ENCODE measurements around the gene FRMD4A. TPM values are rescaled to one million over a fixed set of nuclear protein-coding genes. Genes with fewer than 3 reads are reported as not detected.

The FRMD4A gene
- total RNA-seq, 1 donor from 2014 or later, result 23.7 TPM

DNA sequence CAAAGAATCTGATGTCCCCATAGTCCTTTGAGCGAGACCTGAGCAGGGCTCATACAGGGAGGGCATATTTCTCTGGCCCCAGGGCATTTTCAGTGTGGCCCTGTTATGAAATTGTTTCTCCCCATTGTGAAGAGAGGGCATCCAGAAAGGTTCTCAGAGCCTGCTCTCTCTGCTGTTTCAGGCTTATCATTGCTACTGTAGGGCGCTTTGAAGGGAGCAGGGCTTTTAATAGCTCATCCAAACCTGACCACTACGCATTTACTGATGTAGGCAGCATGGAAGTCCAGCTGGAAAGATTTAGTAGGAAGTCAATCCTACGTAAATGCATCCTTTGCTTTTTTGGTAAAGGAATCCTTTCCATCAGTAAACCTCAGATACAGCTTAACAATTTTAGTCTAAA is 675.9 kb downstream of the FRMD4A start:
- no peak for DNase-seq (ENCODE audit: low spot score)
- intact Hi-C loops (cut with DNase I), result no loop called here

DNA sequence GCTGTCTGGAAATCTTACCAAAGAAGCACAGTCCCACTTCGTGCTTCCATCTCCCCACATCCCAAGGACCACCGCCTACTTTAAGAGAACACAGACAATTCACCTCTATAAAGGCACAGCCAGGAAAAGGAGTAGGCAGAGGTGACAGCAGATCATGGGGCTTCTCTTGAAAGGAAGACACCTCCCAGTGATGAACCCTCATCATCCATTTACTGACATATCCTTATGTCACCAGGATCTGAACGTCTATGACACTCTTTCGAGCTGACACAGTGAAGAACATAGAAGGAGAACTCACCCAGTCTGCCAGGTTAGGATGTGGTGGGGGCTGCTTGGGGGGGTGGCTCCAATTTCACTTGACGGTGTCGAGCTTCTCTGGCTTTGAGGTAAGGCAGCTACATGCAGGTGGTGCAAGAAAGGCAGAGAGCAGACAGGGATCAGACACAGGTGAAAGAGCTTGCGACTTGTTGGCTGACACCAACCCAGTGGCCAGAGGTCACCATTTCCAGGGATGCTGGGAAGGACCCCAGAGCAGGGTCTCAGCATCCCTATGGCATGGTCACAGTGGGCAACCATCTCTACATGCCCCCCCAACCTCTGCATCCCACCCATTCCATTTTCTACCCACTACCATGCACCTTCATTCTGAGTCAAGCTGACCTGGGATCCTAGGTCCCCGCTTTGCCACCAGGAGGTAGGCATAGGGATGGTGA is 676.5 kb downstream of the FRMD4A start:
- intact Hi-C loops (cut with DNase I), result no loop called here
- no peak for DNase-seq (ENCODE audit: low spot score)

DNA sequence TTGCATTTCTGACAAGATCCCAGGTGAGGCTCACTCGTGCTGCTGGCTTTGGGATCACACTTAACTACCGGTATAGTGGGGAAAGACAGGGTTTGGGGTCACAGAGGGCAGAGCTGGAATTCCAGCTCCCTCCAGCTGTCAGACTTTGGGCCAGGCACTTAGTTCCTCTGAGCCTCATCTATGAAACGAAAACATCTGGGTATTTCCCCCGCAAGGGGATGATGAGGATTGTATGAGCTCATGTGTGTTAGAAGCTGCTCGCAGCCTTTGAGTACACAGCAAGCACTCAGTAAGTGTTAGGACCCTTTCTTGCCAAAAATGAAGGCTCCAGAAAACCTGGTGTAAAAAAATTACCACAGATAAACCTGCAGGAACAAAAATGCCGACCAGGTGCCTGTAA is 677.9 kb downstream of the FRMD4A start:
- DNase-seq (ENCODE audit: low spot score), result no peak
- intact Hi-C loops (cut with DNase I), result no loop called here

- intact Hi-C loops (cut with DNase I), result no loop called here
- DNase-seq (ENCODE audit: low spot score), result no peak
These were observed 678.6 kb downstream of the FRMD4A start for GRCh38 chr10:13651969-13652720.

- DNase-seq (ENCODE audit: low spot score), result no peak
- intact Hi-C loops (cut with DNase I), result no loop called here
These were observed 679.8 kb downstream of the FRMD4A start for GRCh38 chr10:13650961-13651360.

DNA sequence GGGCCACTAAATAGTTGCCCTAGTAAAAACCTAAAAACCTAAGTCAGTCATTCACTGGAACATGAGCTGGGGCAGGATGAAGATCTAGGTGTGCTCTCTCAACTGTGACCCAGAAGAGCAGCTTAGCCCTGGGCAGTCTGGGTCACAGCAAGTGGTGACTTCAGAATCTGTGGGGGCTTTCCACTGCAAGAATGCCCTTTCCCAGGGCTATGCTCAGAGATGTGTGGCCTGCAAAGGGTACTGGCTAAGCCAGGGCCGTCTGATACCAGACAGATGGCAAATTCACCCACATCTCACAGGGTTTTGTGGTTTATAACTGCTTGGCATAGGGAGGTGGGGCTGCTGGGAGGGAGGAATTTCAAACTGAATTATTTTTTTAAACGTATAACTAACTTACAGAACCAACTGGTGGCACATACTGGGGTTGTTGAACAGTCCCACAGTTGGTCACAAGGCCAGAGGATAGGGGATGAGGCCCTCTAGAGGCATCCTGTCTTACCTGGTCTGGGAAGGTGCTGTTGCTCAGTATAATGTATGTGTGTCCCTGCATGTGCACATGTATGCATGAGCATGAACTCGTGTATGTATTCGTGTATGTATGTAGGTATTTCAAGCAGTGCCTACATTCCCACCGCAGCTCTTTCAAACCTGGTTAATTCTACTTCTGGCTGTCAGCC is 680.7 kb downstream of the FRMD4A start:
- intact Hi-C loops (cut with DNase I), result no loop called here
- DNase-seq (ENCODE audit: low spot score), result no peak

DNA sequence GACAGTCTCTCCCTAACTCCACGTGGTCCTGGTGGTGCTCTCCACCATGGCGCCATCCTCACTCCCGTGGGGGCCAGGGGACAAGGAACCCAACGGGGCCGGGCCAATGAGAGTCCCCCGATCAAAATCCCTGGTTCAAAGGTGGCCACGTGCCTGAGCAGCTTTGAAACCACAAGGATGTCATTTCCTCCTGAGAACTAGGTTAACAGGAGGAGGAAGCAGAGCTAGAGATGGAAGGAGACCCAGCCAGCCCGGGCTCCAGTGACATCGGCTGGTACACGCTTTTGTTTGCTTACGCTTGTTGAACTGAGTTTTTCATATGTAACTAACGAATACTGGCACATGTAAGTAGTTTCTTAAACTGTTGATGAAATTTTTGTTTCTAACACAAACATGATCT is 682.3 kb downstream of the FRMD4A start:
- intact Hi-C loops (cut with DNase I), result no loop called here
- no peak for DNase-seq (ENCODE audit: low spot score)

- intact Hi-C loops (cut with DNase I), result no loop called here
- DNase-seq (ENCODE audit: low spot score), result no peak
These were observed 685.9 kb downstream of the FRMD4A start for GRCh38 chr10:13644866-13645265.

GRCh38 chr10:13643016-13643415 is 687.7 kb downstream of the FRMD4A start:
- no peak for DNase-seq (ENCODE audit: low spot score)
- intact Hi-C loops (cut with DNase I), result no loop called here

DNA sequence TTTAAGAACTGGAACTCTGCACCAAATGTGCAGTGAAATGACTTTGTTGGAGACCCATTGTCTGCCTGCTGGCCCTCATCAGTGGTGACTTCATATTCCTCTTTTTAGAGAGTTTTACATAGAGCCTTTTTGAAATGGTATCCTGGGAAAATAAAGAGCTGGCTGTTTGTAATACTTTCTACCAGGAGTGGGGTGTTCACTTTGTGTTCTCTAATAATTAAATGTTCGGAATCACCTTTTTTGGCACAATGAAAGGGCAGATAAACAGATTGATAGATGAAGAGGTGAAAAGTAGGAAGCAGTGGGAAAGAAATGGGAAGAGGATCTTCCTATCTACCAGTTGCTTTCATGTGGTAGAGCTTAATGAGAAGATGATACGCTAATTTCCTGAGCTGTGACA is 688.4 kb downstream of the FRMD4A start:
- intact Hi-C loops (cut with DNase I), result no loop called here
- no peak for DNase-seq (ENCODE audit: low spot score)

- intact Hi-C loops (cut with DNase I), result no loop called here
- DNase-seq (ENCODE audit: low spot score), result no peak
These were observed 692.8 kb downstream of the FRMD4A start for GRCh38 chr10:13637894-13638293.

- DNase-seq (ENCODE audit: low spot score), result no peak
- intact Hi-C loops (cut with DNase I), result no loop called here
These were observed 693.3 kb downstream of the FRMD4A start for GRCh38 chr10:13637303-13637856.

DNA sequence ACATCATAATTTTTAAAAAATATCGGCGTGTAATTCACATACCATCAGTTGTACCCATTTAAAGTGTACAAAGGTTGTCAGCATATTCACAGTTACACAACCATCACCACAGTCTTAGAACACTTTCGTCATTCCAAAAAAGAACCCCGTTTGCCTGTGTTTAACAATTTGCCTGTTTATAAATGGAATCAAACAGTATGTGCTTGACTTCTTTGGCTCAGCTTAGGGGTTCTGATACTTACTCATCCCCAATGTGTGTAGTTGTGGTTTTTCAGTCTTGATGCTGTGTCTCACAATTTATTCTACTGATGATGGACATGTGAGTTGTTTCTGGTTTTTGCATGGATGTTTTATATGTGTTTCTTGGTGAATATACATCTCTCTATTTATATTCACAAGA is 693.9 kb downstream of the FRMD4A start:
- DNase-seq (ENCODE audit: low spot score), result no peak
- intact Hi-C loops (cut with DNase I), result no loop called here

- intact Hi-C loops (cut with DNase I), result no loop called here
- DNase-seq (ENCODE audit: low spot score), result no peak
These were observed 696.5 kb downstream of the FRMD4A start for GRCh38 chr10:13634207-13634606.

DNA sequence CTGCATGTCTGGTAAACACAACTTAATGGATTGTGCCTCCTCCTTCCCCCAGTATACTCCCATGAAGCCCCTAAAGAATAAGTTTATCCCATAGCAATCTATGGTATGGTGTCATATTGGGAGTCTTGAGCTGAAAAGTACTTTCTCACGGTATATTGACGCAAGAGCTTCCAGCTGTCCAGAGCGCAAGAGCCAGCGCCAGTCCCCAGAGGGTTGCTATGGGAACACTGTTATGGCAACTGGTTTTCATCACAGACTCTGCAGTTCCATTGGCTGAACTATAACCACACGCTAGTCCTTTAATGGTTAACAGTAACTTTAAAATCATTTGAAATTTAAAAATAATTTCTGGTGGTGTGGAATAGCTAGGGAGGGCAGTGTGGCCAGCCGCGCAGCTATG is 697.0 kb downstream of the FRMD4A start:
- intact Hi-C loops (cut with DNase I), result no loop called here
- no peak for DNase-seq (ENCODE audit: low spot score)

- DNase-seq (ENCODE audit: low spot score), result no peak
- intact Hi-C loops (cut with DNase I), result no loop called here
These were observed 697.8 kb downstream of the FRMD4A start for GRCh38 chr10:13632884-13633440.

GRCh38 chr10:13632440-13632839 is 698.3 kb downstream of the FRMD4A start:
- DNase-seq (ENCODE audit: low spot score), result no peak
- intact Hi-C loops (cut with DNase I), result no loop called here

GRCh38 chr10:13631594-13631993 is 699.1 kb downstream of the FRMD4A start:
- no peak for DNase-seq (ENCODE audit: low spot score)
- intact Hi-C loops (cut with DNase I), result no loop called here

GRCh38 chr10:13630231-13630630 is 700.5 kb downstream of the FRMD4A start:
- no peak for DNase-seq (ENCODE audit: low spot score)
- intact Hi-C loops (cut with DNase I), result no loop called here

DNA sequence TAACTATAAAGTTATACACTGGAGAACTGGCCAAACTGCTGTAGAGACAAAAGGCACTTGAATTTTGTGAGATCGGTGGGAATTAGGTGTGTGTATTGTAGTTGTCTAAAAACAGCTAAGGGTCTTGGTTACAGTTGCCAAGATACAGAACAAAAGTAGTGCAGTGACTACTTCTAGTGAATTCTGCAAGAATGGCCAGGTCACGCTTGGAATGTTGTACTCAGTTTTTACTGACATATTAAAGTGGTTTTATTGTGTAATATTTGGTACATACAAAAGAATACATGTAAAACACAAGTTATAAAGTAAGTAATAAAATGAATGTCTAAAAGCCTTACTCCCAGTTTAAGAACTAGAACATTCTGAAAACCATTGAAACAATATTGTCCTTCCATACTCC is 701.6 kb downstream of the FRMD4A start:
- no peak for DNase-seq (ENCODE audit: low spot score)
- intact Hi-C loops (cut with DNase I), result no loop called here

Data from cardiac septum (tissue), 1 donor.